ENCODE results near the gene SKIDA1. TPM values are rescaled to one million over a fixed set of nuclear protein-coding genes. Genes with fewer than 3 reads are reported as not detected.

SKIDA1 gene
- polyA plus RNA-seq, 1 donor from 2014 or later = not detected

GRCh38 chr10:21524131-21524525 is 1.4 kb downstream of the SKIDA1 start:
- peak overlapping the region in 1 of 4 donors; percentile 92 for H3K4me3 Mint-ChIP-seq
- H3K27me3 Mint-ChIP-seq = peaks cover 35% of the 10 kb centered on the region
- H3K9me3 Mint-ChIP-seq = peaks cover 0 to 9% (median 0%) of the 10 kb centered on the region in 3 donors
- H3K36me3 Mint-ChIP-seq = no peaks in the 10 kb centered on the region
- H3K27ac Mint-ChIP-seq = peak overlapping the region in 1 of 3 donors; percentile 87
- H3K4me1 Mint-ChIP-seq = peaks cover 21 to 37% (median 24%) of the 10 kb centered on the region in 3 donors

- Mint-ChIP-seq H3K9me3 (peaks cover 0 to 9% (median 0%) of the 10 kb centered on the region in 3 donors), H3K4me1 (peaks cover 22 to 37% (median 27%) of the 10 kb centered on the region in 3 donors), H3K27ac (peak overlapping the region; percentile 76 to 87 (median 80)), H3K27me3 (peaks cover 40% of the 10 kb centered on the region), H3K36me3 (no peaks in the 10 kb centered on the region), H3K4me3 (peak overlapping the region in 2 of 4 donors; percentile 30 to 79)
Observed at GRCh38 chr10:21523557-21524008, 1.9 kb downstream of the SKIDA1 start.

GRCh38 chr10:21522631-21523406 is 2.7 kb downstream of the SKIDA1 start:
- peak overlapping the region in 2 of 3 donors; percentile 80 to 87 for H3K27ac Mint-ChIP-seq
- H3K9me3 Mint-ChIP-seq = peaks cover 0 to 5% (median 0%) of the 10 kb centered on the region in 3 donors
- H3K27me3 Mint-ChIP-seq = peaks cover 44% of the 10 kb centered on the region
- H3K36me3 Mint-ChIP-seq = no peaks in the 10 kb centered on the region
- H3K4me3 Mint-ChIP-seq = peak overlapping the region in 1 of 4 donors; percentile 79
- H3K4me1 Mint-ChIP-seq = peaks cover 25 to 37% (median 30%) of the 10 kb centered on the region in 3 donors

GRCh38 chr10:21521751-21522533 is 3.5 kb downstream of the SKIDA1 start:
- Mint-ChIP-seq H3K4me3 (peak overlapping the region in 1 of 4 donors; percentile 58), H3K36me3 (no peaks in the 10 kb centered on the region), H3K4me1 (peaks cover 29 to 40% (median 34%) of the 10 kb centered on the region in 3 donors), H3K9me3 (peaks cover 0 to 5% (median 0%) of the 10 kb centered on the region in 3 donors), H3K27ac (peak overlapping the region in 1 of 3 donors; percentile 58), H3K27me3 (peaks cover 47% of the 10 kb centered on the region)

GRCh38 chr10:21520949-21521348 is 4.5 kb downstream of the SKIDA1 start:
- Mint-ChIP-seq H3K9me3 (peaks cover 0 to 3% (median 0%) of the 10 kb centered on the region in 3 donors), H3K36me3 (no peaks in the 10 kb centered on the region), H3K4me1 (peaks cover 26 to 35% (median 31%) of the 10 kb centered on the region in 3 donors), H3K4me3 (peak overlapping the region in 1 of 4 donors; percentile 74), H3K27me3 (peaks cover 46% of the 10 kb centered on the region), H3K27ac (peak overlapping the region in 1 of 3 donors; percentile 88)

GRCh38 chr10:21520509-21520908 is 5.0 kb downstream of the SKIDA1 start:
- Mint-ChIP-seq H3K27me3 (peaks cover 50% of the 10 kb centered on the region), H3K4me3 (peak overlapping the region in 2 of 4 donors; percentile 4 to 74), H3K27ac (peak overlapping the region in 1 of 3 donors; percentile 88), H3K36me3 (no peaks in the 10 kb centered on the region), H3K9me3 (peaks cover 0 to 3% (median 0%) of the 10 kb centered on the region in 3 donors), H3K4me1 (peaks cover 30 to 38% (median 33%) of the 10 kb centered on the region in 3 donors)

GRCh38 chr10:21519941-21520436 is 5.5 kb downstream of the SKIDA1 start:
- Mint-ChIP-seq H3K36me3 (no peaks in the 10 kb centered on the region), H3K4me3 (peak overlapping the region; percentile 27 to 85 (median 74)), H3K27ac (peak overlapping the region; percentile 85 to 96 (median 88)), H3K4me1 (peaks cover 28 to 34% (median 28%) of the 10 kb centered on the region in 3 donors), H3K9me3 (peaks cover 0 to 3% (median 0%) of the 10 kb centered on the region in 3 donors), H3K27me3 (peaks cover 51% of the 10 kb centered on the region)

GRCh38 chr10:21519397-21519933 is 6.0 kb downstream of the SKIDA1 start:
- Mint-ChIP-seq H3K9me3 (peaks cover 0 to 3% (median 0%) of the 10 kb centered on the region in 3 donors), H3K4me3 (peak overlapping the region; percentile 27 to 85 (median 74)), H3K27me3 (peaks cover 51% of the 10 kb centered on the region), H3K27ac (peak overlapping the region; percentile 85 to 96 (median 88)), H3K36me3 (no peaks in the 10 kb centered on the region), H3K4me1 (peaks cover 23 to 29% (median 26%) of the 10 kb centered on the region in 3 donors)

GRCh38 chr10:21518641-21519396 is 6.7 kb downstream of the SKIDA1 start:
- Mint-ChIP-seq H3K9me3 (peaks cover 0 to 3% (median 0%) of the 10 kb centered on the region in 3 donors), H3K36me3 (no peaks in the 10 kb centered on the region)

GRCh38 chr10:21518149-21518640 is 7.3 kb downstream of the SKIDA1 start:
- Mint-ChIP-seq H3K27me3 (peaks cover 57% of the 10 kb centered on the region), H3K27ac (peak overlapping the region; percentile 88 to 96 (median 90))

More at GRCh38 chr10:21518641-21519396, 6.7 kb downstream of the SKIDA1 start:
- peaks cover 51% of the 10 kb centered on the region for H3K27me3 Mint-ChIP-seq
- H3K4me1 Mint-ChIP-seq = peaks cover 23 to 29% (median 26%) of the 10 kb centered on the region in 3 donors
- H3K27ac Mint-ChIP-seq = peak overlapping the region; percentile 88 to 96 (median 90)
- peak overlapping the region; percentile 27 to 93 (median 65) for H3K4me3 Mint-ChIP-seq

GRCh38 chr10:21517134-21518031 is 8.1 kb downstream of the SKIDA1 start:
- H3K27me3 Mint-ChIP-seq = peaks cover 64% of the 10 kb centered on the region
- H3K9me3 Mint-ChIP-seq = peaks cover 0 to 3% (median 0%) of the 10 kb centered on the region in 3 donors
- H3K4me3 Mint-ChIP-seq = peak overlapping the region; percentile 76 to 93 (median 86)
- peaks cover 23 to 26% (median 25%) of the 10 kb centered on the region in 3 donors for H3K4me1 Mint-ChIP-seq
- H3K27ac Mint-ChIP-seq = peak overlapping the region; percentile 88 to 96 (median 90)
- no peaks in the 10 kb centered on the region for H3K36me3 Mint-ChIP-seq

More at GRCh38 chr10:21518149-21518640, 7.3 kb downstream of the SKIDA1 start:
- H3K9me3 Mint-ChIP-seq = peaks cover 0 to 3% (median 0%) of the 10 kb centered on the region in 3 donors
- H3K4me3 Mint-ChIP-seq = peak overlapping the region; percentile 76 to 93 (median 84)
- H3K36me3 Mint-ChIP-seq = no peaks in the 10 kb centered on the region
- peaks cover 23 to 26% (median 25%) of the 10 kb centered on the region in 3 donors for H3K4me1 Mint-ChIP-seq

- no peaks in the 10 kb centered on the region for H3K36me3 Mint-ChIP-seq
- peak overlapping the region in 2 of 3 donors; percentile 27 to 94 for H3K27ac Mint-ChIP-seq
- H3K4me3 Mint-ChIP-seq = peak overlapping the region; percentile 61 to 91 (median 84)
- H3K4me1 Mint-ChIP-seq = peaks cover 23 to 26% (median 25%) of the 10 kb centered on the region in 3 donors
- H3K9me3 Mint-ChIP-seq = peaks cover 0 to 3% (median 0%) of the 10 kb centered on the region in 3 donors
- peaks cover 69% of the 10 kb centered on the region for H3K27me3 Mint-ChIP-seq
Observed at GRCh38 chr10:21516242-21517131, 9.0 kb downstream of the SKIDA1 start.

Measured in IgD-negative memory B cell (primary cell).